Measurements from ENCODE around the gene CYP2W1.
"Not testable (repeated sequence)": the region's sequence is repeated elsewhere in the genome, so short reads cannot be mapped to it uniquely, and the experiment has no call there.

Gene CYP2W1, protein sequence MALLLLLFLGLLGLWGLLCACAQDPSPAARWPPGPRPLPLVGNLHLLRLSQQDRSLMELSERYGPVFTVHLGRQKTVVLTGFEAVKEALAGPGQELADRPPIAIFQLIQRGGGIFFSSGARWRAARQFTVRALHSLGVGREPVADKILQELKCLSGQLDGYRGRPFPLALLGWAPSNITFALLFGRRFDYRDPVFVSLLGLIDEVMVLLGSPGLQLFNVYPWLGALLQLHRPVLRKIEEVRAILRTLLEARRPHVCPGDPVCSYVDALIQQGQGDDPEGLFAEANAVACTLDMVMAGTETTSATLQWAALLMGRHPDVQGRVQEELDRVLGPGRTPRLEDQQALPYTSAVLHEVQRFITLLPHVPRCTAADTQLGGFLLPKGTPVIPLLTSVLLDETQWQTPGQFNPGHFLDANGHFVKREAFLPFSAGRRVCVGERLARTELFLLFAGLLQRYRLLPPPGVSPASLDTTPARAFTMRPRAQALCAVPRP

DNA sequence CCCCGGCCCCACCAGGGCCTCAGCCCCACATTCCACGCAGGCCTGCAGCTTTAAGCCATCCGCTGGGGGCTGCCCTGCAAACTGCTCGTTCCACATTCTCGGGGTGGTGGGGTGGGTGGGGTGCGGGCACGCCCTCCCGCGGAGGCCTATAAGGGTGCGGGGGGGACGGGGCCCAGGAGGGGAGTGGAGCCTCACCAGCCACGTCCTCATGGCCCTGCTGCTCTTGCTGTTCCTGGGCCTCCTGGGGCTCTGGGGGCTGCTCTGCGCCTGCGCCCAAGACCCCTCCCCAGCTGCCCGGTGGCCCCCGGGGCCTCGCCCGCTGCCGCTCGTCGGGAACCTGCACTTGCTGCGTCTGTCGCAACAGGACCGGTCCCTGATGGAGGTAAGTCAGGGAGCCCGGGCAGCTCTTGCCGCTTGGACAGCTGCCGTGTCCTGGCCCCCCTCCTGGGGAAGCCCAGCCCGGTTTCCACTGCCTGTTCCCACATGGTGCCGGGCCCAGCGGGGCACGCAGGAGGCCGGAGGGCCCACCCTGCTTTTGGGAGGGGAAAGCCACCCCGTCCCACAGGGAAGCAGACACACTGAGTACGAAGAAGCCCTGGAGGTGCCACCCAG lies at the start of gene CYP2W1:
TSS of gene CYP2W1 (plus strand) at position 178 of the 612 bp plus-strand sequence. CDS start at position 209, 31 bp downstream.
- DNase-seq: peak; percentile 21 to 63

DNA sequence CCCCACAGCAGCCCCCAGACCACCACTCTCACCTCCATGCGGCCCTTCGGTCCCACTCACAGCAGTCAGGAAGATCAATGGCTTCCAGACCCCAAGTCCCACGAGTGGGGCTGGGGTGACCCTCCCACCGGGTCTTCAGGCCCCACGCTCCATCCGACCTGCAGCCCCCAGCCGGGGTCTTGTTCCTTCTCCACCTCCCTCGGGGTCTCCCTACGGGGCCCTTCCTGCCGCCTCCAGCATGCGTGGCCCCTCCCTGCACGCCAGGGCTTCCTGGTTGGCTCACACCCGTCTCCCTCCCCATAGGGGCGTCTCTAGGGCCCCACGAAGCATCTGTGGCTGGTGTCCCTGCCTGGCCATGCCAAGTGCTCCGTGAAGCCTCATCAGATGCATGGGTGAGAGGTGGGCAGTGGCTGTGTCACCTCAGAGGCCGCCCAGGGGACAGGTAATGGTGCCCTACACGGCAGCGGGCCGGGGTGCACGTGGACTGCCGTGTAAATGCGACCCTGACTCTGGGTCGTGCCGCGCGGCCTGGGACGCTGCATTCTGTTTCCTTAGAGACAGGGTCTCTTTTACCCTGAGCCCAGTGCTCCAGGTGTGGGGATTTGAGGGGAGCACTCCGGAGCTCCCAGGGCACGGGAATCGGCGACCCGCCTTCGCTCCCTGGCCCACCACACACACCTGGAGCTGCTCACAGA lies 48.4 kb upstream of the CYP2W1 start:
- no peak for DNase-seq

DNA sequence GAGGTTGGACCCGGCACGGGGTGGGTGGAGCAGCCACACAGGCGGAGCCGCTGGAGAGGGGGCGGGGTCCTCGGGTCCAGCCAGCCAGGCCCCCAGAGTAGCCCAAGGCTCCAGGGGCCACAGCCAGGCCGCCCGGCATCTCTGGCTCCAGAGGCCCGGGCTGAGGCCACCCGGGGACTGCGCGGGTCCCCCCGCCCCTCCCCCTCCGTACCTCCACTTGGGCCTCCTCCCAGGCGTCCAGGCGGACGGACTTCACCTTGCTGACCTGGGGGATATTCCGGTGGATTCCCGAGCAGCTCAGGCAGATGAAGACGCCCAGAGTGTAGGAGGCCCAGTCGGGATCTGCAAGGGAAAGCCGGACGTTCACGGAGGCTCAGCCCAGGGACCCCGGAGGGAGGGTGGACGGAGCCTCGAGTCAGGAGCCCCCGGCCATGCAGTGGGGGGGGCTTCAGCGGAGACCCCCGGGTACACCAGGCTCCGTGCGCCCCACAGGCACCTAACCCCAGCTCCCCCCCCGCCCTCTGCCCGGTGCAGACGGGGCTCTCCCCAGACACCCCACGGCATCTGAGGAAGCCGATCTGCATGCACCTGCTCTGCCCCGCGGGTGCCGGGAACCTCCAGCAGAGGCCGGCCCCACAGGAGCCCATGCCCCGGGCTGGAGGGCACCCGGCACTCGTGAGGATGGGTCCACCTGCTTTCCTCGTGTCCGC lies 47.7 kb upstream of the CYP2W1 start:
- no peak for DNase-seq

DNA sequence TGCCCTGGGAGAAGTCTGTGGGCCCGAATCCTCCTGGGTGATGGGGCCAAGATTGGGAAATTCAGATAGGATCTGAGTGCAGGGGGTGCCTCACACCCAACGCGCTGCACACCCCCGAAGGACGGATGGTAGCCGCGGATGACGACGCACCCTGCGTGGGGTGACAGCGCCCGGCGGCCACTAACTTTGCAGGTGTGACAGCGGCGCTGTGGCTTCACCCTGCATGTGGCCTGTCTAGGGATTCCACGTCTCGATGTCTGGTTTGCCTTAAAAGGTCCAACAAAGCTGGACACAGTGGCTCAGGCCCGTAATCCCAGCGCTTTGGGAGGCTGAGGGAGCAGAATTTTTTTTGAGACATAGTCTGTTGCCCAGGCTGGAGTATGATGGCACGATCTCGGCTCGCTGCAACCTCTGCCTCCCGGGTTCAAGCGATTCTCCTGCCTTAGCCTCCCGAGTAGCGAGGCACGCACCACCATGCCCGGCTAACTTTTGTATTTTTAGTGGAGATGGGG lies 47.1 kb upstream of the CYP2W1 start:
- no peak for DNase-seq

DNA sequence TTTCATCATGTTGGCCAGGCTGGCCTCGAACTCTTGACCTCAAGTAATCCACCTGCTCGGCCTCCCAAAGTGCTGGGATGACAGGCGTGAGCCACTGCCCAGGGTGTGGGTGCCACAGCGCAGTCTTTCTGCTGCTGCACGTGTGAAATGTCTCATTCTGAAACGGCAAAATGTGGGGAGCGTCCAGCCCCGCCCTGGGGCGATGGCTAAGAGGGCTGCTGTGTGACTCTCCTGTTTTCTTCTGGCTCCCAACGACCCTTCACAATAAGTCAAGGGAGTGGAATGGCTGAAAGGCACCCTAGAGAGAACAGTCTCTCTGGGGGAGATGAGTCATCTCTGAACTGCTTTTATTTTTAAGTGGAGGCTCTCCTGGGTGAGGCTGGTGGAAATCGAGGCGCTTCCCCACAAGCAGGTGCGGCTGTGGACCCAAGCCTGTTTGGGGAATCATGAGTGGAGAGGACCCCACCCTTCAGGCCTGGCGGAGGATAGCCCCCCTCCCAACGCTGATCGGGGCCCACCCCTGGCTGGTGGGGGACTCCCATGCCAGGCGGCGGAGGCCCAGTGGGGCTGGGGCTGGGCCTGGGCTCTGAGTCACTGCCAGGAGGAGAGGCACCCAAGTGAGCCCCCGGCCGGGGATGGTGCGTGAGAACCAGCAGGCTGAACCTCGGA lies 46.5 kb upstream of the CYP2W1 start:
- no peak for DNase-seq

DNA sequence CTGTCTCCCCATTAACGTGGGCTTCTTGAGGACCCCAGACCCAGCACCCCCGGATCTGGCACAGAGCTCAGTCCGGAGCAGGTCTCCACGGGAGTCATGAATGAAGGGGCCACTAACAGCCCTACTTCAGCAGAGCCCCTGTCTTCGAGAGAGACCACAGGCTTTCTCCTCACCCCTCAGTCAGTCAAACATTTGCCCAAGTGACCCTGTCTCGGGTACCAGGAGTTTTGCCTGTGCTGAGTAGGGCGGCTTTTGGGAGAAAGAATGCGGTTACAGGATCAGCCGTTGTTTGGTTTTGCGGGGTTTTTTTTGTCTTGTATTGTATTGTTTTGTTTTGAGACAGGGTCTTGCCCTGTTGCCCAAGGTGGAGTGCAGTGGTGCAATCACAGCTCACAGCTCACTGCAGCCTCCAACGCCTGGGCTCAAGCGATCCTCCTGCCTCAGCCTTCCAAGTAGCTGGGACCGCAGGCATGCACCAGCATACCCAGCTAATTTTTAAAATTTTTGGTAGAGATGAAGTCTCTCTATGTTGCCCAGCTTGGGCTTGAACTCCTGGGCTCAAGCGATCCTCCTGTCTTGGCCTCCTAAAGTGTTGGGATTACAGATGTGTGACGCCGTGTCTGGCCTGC lies 45.0 kb upstream of the CYP2W1 start:
- DNase-seq: no peak

DNA sequence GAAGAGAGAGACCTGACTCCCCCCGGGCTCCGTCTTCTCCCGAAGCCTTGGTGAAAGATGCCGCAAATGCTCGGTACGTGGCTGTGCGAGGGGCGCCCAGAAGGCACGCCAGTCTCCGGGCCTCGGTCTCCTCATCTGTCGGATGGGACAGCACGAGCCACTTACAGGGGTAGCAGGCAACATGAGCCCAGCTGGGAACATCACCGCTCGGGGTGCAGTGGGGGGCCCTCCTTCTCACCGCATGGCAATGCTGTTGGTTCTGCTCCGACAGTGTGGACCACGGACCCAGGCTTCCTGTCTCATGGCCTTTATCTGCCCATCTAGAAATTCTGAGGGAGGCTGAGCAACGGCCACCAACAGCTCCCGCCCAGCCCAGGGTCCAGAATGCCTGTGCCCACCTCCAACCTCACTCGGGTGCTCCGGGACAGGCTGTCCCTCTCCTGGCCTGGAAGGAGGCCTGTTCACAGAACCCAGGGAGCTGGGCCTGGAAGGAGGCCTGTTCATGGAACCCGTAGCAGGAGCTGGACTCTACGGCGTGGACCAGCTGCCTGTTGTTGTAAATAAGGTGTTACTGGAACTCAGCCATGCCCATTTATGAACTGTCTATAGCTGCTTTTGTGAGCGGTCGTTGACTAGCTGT lies 44.3 kb upstream of the CYP2W1 start:
- DNase-seq: no peak

DNA sequence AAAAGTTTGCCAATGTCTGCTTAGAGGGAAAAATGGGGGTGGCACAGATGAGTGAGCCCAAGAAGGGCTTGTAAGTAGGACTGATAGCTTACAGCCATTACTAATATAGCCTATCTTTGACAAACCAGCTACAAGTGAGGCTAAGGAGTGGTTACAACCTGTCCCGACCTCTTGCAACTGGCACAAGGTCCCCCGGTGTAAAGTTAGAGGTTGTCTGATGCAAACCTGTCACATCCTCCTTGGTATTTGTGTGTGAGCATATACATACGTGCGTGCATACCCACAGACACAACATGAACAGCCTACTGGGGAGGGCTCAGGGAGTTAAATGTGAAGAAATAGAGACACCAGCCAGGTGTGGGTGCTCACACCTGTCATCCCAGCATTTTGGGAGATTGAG lies 43.1 kb upstream of the CYP2W1 start:
- no peak for DNase-seq

DNA sequence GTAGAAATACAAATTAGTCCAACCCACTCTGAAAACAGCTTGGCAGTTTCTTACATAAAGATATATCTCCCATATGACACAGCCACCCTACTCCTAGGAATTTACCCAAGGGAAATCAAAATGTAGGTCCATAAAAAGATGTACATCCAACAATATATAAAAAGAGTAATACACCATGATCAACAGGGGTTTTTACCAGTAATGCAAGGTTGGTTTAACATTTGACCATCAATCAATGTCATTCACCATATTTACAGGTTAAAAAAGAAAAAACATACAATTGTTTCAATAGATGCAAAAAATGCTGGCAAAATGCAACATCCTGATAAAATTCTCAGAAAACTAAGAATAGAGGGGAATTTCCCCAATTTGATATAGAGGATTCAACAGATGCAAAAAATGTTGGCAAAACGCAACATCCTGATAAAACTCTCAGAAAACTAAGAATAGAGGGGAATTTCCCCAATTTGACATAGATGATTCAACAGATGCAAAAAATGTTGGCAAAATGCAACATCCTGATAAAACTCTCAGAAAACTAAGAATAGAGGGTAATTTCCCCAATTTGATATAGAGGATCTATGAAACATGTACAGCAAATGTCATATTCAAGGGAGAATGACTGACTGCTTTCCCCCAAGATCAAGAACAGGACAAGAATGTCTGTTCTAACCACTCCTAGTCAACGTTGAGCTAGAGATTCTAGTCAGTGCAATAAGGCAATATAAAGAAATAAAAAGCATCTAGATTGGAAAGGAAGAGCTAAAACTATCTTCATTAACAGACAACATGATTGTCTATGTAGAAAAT lies 42.2 kb upstream of the CYP2W1 start:
- no peak for DNase-seq

DNA sequence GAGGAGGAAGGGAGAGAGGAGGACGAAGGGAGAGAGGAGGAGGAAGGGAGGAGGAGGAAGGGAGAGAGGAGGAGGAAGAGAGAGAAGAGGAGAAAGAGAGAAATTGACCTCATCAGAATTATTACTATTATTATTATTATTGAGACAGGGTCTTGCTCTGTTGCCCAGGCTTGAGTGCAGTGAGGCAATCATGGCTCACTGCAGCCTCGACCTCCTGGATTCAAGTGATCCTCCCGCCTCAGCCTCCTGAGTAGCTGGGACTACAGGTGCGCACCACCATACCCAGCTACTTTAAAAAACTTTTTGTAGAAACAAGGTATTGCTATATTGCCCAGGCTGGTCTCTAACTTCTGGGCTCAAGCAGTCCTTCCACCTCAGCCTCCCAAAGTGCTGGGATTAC lies 39.2 kb upstream of the CYP2W1 start:
- DNase-seq: not testable (repeated sequence)

DNA sequence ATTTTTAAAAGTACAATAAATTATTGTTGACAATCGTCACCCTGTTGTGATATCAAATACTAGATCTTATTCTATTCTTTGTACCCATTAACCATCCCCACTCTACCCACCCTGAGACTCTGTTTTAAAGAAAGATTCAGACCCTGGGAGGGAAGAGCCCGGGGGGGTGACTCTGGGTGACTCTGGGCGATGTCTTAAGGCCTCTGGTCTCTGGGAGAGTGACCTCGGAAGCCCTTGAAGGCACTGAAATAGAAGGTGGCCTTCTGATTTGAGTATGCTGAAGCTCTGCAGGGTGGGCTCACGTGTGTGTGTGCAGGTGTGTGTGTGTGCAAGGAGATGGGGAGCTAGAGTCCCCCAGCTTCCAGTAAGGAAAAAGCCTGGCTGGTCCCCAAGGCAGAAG lies 38.2 kb upstream of the CYP2W1 start:
- no peak for DNase-seq

DNA sequence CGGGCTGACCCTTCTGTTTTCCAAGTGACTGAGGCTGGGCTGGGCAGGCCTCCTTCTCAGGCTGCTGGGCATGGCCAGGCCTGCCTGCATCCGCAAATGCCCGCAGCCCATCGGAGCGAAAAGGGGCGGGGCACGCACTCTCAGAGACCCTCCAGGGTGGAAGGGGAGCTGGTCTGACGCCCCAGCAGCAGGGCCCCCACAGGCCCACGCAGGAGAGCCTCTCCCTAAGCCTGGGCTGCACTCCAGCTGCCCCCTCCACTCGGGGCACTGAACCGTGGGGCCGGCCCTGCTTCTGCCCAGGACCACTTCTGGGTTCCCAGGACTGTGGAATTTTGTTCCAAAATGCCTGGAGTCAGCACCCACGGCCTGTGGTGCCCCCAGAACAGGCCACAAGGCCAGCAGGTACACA lies 37.8 kb upstream of the CYP2W1 start:
- DNase-seq: no peak

DNA sequence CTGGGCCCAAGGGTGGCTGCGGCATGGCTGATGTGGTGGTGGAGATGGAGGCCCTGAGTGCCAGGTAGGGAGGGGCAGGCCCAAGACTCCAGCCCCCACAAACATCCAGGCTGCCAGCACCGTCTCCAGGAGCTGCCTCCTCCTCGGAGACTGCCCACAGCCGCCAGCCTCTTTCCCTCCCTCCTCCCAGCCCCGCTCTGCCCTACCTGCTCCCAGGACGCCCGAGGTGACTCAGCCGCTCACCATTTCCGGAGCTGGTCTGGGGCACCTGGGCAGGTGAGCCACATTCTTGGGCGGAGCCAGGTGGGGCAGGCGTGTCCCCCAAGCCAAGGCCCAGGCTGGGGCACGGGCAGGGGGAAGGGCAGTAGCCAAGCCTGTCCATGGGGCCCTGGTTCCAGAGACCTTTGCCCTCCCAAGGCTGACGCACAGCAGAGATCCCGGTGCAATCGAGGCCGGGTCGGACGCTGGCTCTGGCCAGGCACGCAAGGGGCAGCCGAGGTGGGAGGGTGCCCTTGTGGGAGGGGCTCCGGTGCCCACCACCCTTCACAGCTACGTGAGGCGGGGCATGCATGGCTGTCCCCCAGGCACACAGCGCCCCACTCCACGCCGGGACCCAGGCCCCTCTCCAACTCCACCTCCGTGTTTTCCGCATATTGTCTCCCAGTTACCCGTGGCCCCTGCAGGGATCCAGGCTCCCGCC lies 37.3 kb upstream of the CYP2W1 start:
- DNase-seq: no peak

DNA sequence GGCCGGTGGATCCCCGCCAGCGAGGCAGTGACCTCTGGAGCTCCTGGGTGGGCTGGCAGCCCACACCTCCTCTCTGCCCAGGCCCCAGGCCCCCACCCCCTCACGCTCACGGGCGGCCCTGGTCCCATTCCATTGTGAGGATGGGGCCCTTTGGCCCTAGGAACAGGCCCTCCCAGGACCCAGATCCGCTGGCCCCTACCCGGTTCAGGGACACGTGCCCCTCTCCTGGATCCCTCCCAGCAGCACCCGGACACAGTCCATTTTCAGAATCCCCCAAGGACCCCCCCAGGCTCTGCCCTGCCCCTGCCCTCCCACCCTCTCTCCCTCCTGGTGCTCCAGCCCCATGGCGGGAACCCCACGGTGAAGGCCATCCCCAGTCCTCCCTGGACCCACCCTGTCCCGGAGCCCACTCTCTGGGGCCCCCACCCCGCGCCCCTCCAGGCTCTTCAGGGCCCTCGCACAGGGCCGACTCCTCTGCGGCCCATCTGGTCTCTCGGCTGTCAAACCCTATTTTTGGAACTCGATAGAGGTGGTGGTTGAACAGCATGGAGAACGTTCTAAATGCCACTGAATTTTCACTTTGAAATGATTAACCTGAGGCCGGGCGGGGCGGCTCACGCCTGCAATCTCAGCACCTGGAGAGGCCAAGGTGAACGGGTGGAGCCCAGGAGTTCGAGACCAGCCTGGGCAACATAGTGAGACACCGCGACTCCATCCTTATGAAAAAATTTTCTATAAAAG lies 36.6 kb upstream of the CYP2W1 start:
- no peak for DNase-seq

DNA sequence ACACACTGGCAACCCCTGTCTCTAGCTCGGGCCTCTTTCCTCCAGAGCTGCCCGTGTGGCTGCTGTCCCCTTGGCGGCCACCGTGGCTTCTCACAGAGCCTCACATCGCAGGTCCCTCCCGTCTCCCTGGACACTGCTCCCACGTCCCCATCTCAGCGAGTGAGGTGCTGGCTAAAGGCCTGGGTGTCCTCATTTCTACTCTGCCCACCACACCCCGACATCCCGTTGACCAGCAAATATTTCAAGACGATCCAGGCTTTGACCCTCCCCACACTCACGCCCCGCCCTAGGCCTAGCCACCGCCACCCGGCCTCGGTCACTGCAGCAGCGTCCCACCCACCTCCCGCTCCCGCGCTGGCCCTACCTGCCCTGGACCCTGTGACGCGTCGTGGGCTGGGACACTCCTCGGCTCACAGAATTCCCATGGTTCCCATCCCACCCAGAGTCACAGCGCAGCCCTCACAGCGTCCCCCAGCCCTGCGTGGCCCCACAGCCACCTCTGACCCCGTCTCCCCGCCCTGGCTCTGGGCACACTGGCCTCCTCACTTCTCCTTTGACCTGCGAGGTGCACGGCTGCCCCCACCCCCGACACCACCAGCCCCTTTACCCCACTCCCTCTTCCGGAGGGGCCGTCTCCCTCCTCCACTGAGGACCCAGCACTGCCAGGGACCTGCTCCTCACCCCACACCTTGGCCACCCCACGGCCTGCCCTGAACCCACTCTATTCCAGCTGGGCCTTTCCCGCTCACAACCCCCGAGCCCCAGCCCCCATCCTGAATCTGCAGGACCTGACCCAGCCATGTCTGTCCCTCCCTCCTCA lies 35.4 kb upstream of the CYP2W1 start:
- DNase-seq: no peak

DNA sequence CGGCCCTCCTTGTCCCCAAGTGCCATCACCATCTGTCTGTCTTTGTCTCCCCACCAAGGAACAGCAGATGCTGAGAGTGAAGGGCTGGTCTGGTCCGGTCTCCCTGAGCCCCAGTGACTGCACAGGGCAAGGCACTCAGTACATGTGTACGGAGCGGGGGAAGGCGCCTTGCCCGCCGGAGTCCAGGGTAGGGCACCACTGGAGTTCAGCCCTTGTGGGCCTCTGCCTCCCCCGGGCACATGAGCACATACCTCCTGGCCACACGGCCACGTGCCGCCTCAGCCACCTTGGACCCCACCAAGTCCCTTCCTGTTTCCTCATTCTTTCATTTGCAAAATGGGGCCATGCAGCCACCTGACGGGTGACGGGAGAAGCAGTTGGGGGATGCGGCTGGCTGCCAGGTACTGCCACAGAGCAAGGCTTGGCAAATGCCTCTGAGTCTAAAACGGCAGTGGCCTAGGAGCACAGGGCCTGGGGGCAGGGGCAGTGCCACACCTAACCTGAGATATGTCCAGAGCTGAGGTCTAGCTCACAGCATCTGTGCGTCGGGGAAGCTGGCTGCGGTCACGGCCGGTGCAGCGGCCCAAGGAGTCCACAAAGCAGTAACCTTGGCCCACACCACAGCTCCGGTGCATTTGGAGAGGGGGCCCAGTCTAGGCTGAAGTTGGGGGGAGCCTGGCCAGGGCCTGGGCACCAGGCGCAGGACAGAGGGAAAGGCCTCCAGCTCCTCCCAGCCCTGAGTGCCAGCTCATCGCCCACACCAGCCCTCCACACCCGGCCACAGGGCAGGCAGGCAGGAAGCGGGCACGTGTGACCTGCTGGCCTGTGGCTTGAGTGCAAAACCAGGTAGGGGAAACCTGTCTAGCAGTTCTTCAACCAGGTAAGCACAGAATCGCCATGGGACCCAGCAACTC lies 33.7 kb upstream of the CYP2W1 start:
- no peak for DNase-seq

All from NCI-H524 (cell line).